Neuronal stem cell (in vitro differentiated cells): Measurements from ENCODE around the gene SLC5A4.
"Not testable (repeated sequence)": the region's sequence is repeated elsewhere in the genome, so short reads cannot be mapped to it uniquely, and the experiment has no call there.

Experiments used
- DNase-seq: peaks from one replicate; pipeline ENCODE4 v3.0.0-alpha.2; 2013; ENCODE audit warnings: low spot score
- H2AFZ ChIP-seq: one replicate; pipeline ENCODE4 v1.6.1; 2013; ENCODE audit warnings: mild to moderate bottlenecking, low read length, inconsistent platforms
- H2AK5ac ChIP-seq: 2 replicates; pipeline ENCODE4 v1.6.1; 2013; ENCODE audit warnings: low read depth, mild to moderate bottlenecking, inconsistent platforms, low read length, moderate library complexity, mixed read lengths
- H2BK120ac ChIP-seq: 2 replicates; pipeline ENCODE4 v1.6.1; 2013; ENCODE audit warnings: low read depth, mild to moderate bottlenecking, inconsistent platforms, low read length, moderate library complexity, mixed read lengths
- H2BK12ac ChIP-seq: one replicate; pipeline ENCODE4 v1.6.1; 2013; ENCODE audit warnings: low read length, inconsistent platforms
- H2BK15ac ChIP-seq: 2 replicates; pipeline ENCODE4 v1.6.1; 2013; ENCODE audit warnings: mild to moderate bottlenecking, low read length, inconsistent platforms, mixed read lengths
- H2BK5ac ChIP-seq: one replicate; pipeline ENCODE4 v1.6.1; 2013; ENCODE audit warnings: inconsistent platforms, mild to moderate bottlenecking, low read length, moderate library complexity
- H3K14ac ChIP-seq: one replicate; pipeline ENCODE4 v1.6.1; 2013; ENCODE audit warnings: low read length, inconsistent platforms
- H3K18ac ChIP-seq: 2 replicates; pipeline ENCODE4 v1.6.1; 2013; ENCODE audit warnings: low read length, inconsistent platforms
- H3K23ac ChIP-seq: 2 replicates; pipeline ENCODE4 v1.6.1; 2013; ENCODE audit warnings: low read depth, mild to moderate bottlenecking, mixed read lengths, low read length, inconsistent platforms; ENCODE audit not compliant: poor library complexity
- H3K27ac ChIP-seq: replicated peaks from 3 replicates; pipeline ENCODE4 v1.5.1; 2013; ENCODE audit warnings: low read length, inconsistent platforms
- H3K27me3 ChIP-seq, 3 experiments: 2 replicates each; pipeline ENCODE4 v1.6.1; 2013; ENCODE audit warnings: low read length in 3 of 3, mild to moderate bottlenecking in 2 of 3, inconsistent platforms in 1 of 3, low read depth in 1 of 3, mixed read lengths in 1 of 3, moderate library complexity in 1 of 3; ENCODE audit not compliant: control insufficient read depth in 3 of 3, insufficient read depth in 3 of 3
- H3K36me3 ChIP-seq, 2 donors: replicated peaks in 1 of 2; 2 replicates each; pipeline ENCODE4 v1.6.1; 2013; ENCODE audit warnings: low read length in 2 of 2; ENCODE audit not compliant: control insufficient read depth in 2 of 2, insufficient read depth in 2 of 2
- H3K4ac ChIP-seq: 2 replicates; pipeline ENCODE4 v1.6.1; 2013; ENCODE audit warnings: inconsistent platforms, mild to moderate bottlenecking, low read length, moderate library complexity
- H3K4me1 ChIP-seq, 2 donors: 1 replicate in 1 of 2; 2 replicates in 1 of 2; pipeline ENCODE4 v1.6.1; 2013; ENCODE audit warnings: low read length in 2 of 2, low read depth in 1 of 2; ENCODE audit not compliant: control insufficient read depth in 2 of 2, insufficient read depth in 1 of 2
- H3K4me2 ChIP-seq: one replicate; pipeline ENCODE4 v1.6.1; 2013; ENCODE audit warnings: mild to moderate bottlenecking, low read length, inconsistent platforms; ENCODE audit not compliant: insufficient read depth, poor library complexity, severe bottlenecking
- H3K4me3 ChIP-seq, 2 donors: 2 replicates each; pipeline ENCODE4 v1.5.1; 2013; ENCODE audit warnings: low read length in 2 of 2, mild to moderate bottlenecking in 2 of 2, inconsistent platforms in 1 of 2, moderate library complexity in 1 of 2
- H3K79me1 ChIP-seq: one replicate; pipeline ENCODE4 v1.6.1; 2013; ENCODE audit warnings: low read depth, mild to moderate bottlenecking, inconsistent platforms, low read length, moderate library complexity
- H3K9ac ChIP-seq: one replicate; pipeline ENCODE4 v1.6.1; 2013; ENCODE audit warnings: mild to moderate bottlenecking, low read depth, low read length, inconsistent platforms; ENCODE audit not compliant: poor library complexity
- H3K9me3 ChIP-seq, 2 donors: replicated peaks in 1 of 2; 2 replicates each; pipeline versions ENCODE3 to v1.6.1; 2013; ENCODE audit warnings: low read length in 2 of 2, mild to moderate bottlenecking in 2 of 2, inconsistent platforms in 1 of 2, low read depth in 1 of 2, mixed read lengths in 1 of 2, moderate library complexity in 1 of 2; ENCODE audit not compliant: control insufficient read depth in 2 of 2, insufficient read depth in 1 of 2
- H4K8ac ChIP-seq: one replicate; pipeline ENCODE4 v1.6.1; 2013; ENCODE audit warnings: low read depth, mild to moderate bottlenecking, inconsistent platforms, low read length, moderate library complexity
- H4K91ac ChIP-seq: one replicate; pipeline ENCODE4 v1.6.1; 2013; ENCODE audit warnings: low read length, low read depth, mild to moderate bottlenecking, inconsistent platforms; ENCODE audit not compliant: poor library complexity
- WGBS, 2 donors: extraction: QIAGEN DNeasy Blood & Tissue Kit; methylation state at CpG; one replicate each; pipeline ENCODE4 v1.1.7; 2013; ENCODE audit warnings: missing lambda C conversion rate in 2 of 2, mixed read lengths in 1 of 2; ENCODE audit not compliant: insufficient read length in 2 of 2, insufficient replicate concordance in 1 of 2; ENCODE audit errors: extremely low coverage in 2 of 2; 5-methylcytosine and 5-hydroxymethylcytosine counted together

SLC5A4 gene

GRCh38 chr22:32191021-32191420 lies 64.1 kb downstream of the SLC5A4 start:
- H4K91ac ChIP-seq, H3K4me3 ChIP-seq, H2AFZ ChIP-seq, H4K8ac ChIP-seq, H3K79me1 ChIP-seq, H2BK5ac ChIP-seq, H3K9me3 ChIP-seq, H3K4me2 ChIP-seq, H3K23ac ChIP-seq, H3K4ac ChIP-seq, H3K4me1 ChIP-seq, H3K18ac ChIP-seq, H3K27ac ChIP-seq, H3K9ac ChIP-seq, H2BK12ac ChIP-seq, DNase-seq, H2AK5ac ChIP-seq, H2BK15ac ChIP-seq, H2BK120ac ChIP-seq, H3K36me3 ChIP-seq, H3K14ac ChIP-seq: not testable (repeated sequence)
- H3K27me3 ChIP-seq: peaks cover 0 to 16% (median 0%) of the 10 kb centered on the region in 3 experiments
- no CpG with 5 or more reads among the region's 15 CpGs for WGBS, 2 donors

- H3K27me3 ChIP-seq: peaks cover 0 to 11% (median 0%) of the 10 kb centered on the region in 3 experiments
- WGBS, 2 donors: no CpG with 5 or more reads among the region's 3 CpGs
- peak overlapping the region; percentile 72 for H3K18ac ChIP-seq
- no peak overlapping the region for H2AK5ac ChIP-seq
- no peak overlapping the region for H2BK15ac ChIP-seq
- no peaks in the 10 kb centered on the region for H3K79me1 ChIP-seq
- H2BK5ac ChIP-seq: peak overlapping the region; percentile 14
- H3K23ac ChIP-seq: no peak overlapping the region
- no peak overlapping the region for H4K91ac ChIP-seq
- H2BK12ac ChIP-seq: peak overlapping the region; percentile 41
- no peak overlapping the region for H3K14ac ChIP-seq
- no peak overlapping the region for H2BK120ac ChIP-seq
- H3K27ac ChIP-seq: no peak overlapping the region
- H3K4ac ChIP-seq: no peak overlapping the region
- H3K9me3 ChIP-seq: no peaks in the 10 kb centered on the region
- H2AFZ ChIP-seq: no peak overlapping the region
- peaks cover 0 to 2% of the 10 kb centered on the region in 2 donors for H3K4me1 ChIP-seq
- H4K8ac ChIP-seq: no peak overlapping the region
- no peak overlapping the region for H3K4me3 ChIP-seq
- H3K4me2 ChIP-seq: no peak overlapping the region
- DNase-seq: no peak
- H3K9ac ChIP-seq: no peak overlapping the region
- no peaks in the 10 kb centered on the region for H3K36me3 ChIP-seq
These were observed 69.3 kb downstream of the SLC5A4 start for GRCh38 chr22:32185821-32186220.

GRCh38 chr22:32183625-32184024 lies 71.5 kb downstream of the SLC5A4 start:
- Histone ChIP-seq H4K91ac (no peak overlapping the region), H3K27me3 (peaks cover 0 to 14% (median 0%) of the 10 kb centered on the region in 3 experiments), H3K23ac (no peak overlapping the region), H2AFZ (no peak overlapping the region), H3K4me1 (peaks cover 0 to 2% of the 10 kb centered on the region in 2 donors), H3K4me3 (no peak overlapping the region), H3K18ac (no peak overlapping the region), H2AK5ac (no peak overlapping the region), H3K27ac (no peak overlapping the region), H2BK120ac (no peak overlapping the region), H4K8ac (no peak overlapping the region), H3K4ac (no peak overlapping the region), H3K4me2 (no peak overlapping the region), H3K14ac (no peak overlapping the region), H2BK12ac (no peak overlapping the region), H2BK15ac (no peak overlapping the region), H3K9me3 (no peaks in the 10 kb centered on the region), H3K79me1 (no peaks in the 10 kb centered on the region), H2BK5ac (no peak overlapping the region), H3K36me3 (no peaks in the 10 kb centered on the region), H3K9ac (no peak overlapping the region)
- WGBS, 2 donors: no CpG with 5 or more reads among the region's 3 CpGs
- DNase-seq: no peak

- DNase-seq: no peak
- no peak overlapping the region for H3K4ac ChIP-seq
- H3K4me1 ChIP-seq: peaks cover 2 to 3% of the 10 kb centered on the region in 2 donors
- H3K27me3 ChIP-seq: peaks cover 0 to 29% (median 2%) of the 10 kb centered on the region in 3 experiments
- no peak overlapping the region for H4K91ac ChIP-seq
- H2AK5ac ChIP-seq: no peak overlapping the region
- H2BK15ac ChIP-seq: no peak overlapping the region
- no peak overlapping the region for H3K14ac ChIP-seq
- H2AFZ ChIP-seq: no peak overlapping the region
- no peaks in the 10 kb centered on the region for H3K36me3 ChIP-seq
- no peak overlapping the region for H2BK120ac ChIP-seq
- 100% methylated on average over 1 of the region's 6 CpGs; no CpG with 5 or more reads in 1 of the 2 donors for WGBS, 2 donors
- H2BK5ac ChIP-seq: no peak overlapping the region
- H2BK12ac ChIP-seq: no peak overlapping the region
- H3K9me3 ChIP-seq: no peaks in the 10 kb centered on the region
- no peak overlapping the region for H3K23ac ChIP-seq
- no peak overlapping the region for H3K18ac ChIP-seq
- no peak overlapping the region for H3K9ac ChIP-seq
- H3K79me1 ChIP-seq: no peaks in the 10 kb centered on the region
- H3K4me2 ChIP-seq: no peak overlapping the region
- no peak overlapping the region for H3K4me3 ChIP-seq
- no peak overlapping the region for H3K27ac ChIP-seq
- no peak overlapping the region for H4K8ac ChIP-seq
These were observed 74.1 kb downstream of the SLC5A4 start for GRCh38 chr22:32181043-32181442.
